DMS 273 (cell line): ENCODE measurements around the gene PCP2.

Source experiments
- DNase-seq: peaks from one replicate; lab custom pipeline; 2025; ENCODE audit not compliant: unreplicated experiment; lab: John Stamatoyannopoulos, UW

Gene PCP2

GRCh38 chr19:7619671-7620441, 13.7 kb downstream of the PCP2 start:
- no peak for DNase-seq

- DNase-seq, result peak; percentile 48
These were observed 14.6 kb downstream of the PCP2 start for GRCh38 chr19:7618771-7619510.

DNA sequence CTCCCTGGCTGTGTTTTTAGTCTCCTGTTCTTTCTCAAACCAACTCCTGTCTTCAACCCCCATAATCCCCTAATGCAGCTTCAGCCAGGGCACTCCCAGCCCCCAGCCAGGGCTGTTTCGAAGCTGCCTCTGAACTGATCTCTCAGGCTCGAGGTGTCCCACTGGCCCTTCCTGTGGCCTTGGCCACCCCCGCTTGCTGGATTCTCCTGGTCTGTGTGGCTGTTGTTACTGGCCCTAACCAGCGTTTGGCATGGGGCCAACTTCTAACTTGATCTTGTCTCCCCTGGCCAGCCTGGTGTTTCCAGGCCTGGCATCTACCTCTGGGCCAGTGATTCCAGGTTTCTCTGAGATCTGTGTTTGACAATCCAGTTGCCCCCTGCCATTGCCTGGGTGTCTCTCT, 15.2 kb downstream of the PCP2 start:
- DNase-seq, result peak; percentile 48

- DNase-seq, result no peak
These were observed 15.8 kb downstream of the PCP2 start for GRCh38 chr19:7617735-7618134.

DNA sequence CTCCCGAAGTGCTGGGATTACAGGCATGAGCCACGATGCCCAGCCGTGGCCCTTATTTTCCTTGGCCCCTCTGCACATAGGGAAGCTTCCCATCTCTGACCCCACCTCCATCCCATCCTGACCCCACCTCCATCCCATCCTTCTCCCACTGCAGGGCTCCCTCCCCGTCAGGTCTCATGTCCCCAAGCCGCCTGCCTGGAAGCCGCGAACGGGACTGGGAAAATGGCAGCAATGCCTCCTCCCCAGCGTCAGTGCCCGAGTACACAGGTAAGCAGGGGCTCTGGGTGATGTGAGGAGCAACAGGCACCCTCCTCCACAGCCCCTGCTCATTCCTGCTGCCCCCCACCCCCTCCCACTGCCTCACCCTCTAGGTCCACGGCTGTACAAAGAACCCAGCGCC, 16.3 kb downstream of the PCP2 start:
- DNase-seq, result no peak

DNA sequence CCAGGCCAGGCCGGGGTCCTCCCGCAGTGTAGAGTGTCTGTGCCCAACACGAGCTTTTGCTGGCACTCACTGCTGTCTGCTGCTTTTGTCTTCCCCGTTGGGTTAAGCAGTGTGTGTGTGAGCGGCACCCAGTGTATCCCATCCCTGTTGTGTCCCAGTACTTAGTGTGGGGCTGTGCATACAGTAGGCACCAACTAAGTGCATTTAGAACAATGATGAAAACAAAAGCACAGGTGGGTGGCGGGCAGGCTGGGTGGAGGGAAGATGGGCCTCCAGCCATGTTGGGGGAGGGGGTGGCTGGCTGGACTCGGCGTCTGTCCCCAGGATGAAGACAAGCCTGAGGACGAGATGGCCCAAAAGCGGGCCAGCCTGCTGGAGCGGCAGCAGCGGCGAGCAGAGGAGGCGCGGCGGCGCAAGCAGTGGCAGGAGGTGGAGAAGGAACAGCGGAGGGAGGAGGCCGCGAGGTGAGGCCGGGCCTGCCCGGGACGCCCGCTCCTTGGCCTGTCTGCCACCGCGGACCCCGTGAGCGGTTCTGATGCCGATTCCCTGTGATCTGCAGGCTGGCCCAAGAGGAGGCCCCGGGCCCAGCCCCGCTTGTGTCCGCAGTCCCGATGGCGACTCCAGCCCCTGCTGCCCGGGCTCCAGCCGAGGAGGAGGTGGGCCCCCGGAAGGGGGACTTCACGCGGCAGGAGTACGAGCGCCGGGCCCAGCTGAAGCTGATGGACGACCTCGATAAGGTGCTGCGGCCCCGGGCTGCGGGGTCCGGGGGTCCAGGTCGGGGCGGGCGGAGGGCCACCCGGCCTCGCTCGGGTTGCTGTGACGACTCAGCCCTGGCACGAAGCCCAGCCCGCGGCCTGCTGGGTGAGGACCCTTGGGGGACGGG, 18.4 kb downstream of the PCP2 start:
- DNase-seq, result no peak

- DNase-seq, result no peak
These were observed 20.9 kb downstream of the PCP2 start for GRCh38 chr19:7612282-7613274.

DNA sequence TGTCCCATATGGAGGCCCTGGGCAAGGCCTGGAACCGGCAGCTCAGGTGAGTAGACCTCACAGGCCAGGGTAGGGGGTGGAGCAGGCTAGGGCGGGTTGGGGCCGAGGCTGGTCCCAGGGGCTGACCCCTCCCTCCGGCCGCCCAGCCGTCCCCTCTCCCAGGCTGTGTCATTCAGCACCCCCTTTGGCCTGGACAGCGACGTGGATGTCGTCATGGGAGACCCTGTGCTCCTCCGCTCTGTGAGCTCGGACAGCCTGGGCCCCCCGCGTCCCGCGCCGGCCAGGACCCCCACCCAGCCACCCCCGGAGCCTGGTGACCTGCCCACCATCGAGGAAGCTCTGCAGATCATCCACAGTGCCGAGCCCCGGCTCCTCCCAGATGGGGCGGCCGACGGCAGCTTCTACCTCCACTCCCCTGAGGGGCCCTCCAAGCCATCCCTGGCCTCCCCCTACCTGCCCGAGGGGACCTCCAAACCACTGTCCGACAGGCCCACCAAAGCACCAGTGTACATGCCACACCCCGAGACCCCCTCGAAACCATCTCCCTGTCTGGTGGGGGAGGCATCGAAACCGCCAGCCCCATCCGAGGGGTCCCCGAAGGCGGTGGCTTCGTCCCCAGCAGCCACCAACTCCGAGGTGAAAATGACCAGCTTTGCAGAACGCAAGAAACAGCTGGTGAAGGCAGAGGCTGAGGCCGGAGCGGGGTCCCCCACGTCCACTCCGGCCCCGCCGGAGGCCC, 21.8 kb downstream of the PCP2 start:
- no peak for DNase-seq

DNA sequence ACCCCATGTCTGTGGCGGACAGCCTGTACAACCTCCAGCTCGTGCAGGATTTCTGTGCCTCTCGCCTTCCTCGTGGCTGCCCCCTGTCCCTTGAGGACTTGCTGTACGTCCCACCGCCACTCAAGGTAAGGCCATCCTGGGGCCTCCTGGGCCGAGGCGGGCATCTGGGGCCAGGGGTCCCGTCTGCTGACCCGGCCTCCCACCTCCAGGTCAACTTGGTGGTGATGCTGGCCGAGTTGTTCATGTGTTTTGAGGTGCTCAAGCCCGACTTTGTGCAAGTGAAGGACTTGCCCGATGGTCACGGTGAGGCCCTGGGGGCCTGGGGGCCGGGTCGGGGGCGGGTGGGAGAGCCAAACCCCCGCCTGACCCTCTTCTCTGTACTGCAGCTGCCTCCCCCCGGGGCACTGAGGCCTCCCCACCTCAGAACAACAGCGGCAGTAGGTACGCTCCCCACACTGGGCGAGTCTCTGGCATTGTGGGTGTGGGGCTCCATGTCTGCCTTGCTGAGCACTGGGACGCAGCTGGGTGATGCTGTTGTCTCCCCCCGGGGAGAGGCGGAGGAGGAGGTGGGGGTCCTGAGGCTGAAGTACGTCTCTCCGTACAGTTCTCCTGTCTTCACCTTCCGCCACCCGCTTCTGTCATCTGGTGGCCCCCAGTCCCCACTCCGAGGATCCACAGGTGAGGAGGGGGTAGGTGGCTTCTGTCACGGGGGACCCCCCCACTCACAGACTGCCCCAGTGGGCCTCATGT, 22.9 kb downstream of the PCP2 start:
- no peak for DNase-seq

DNA sequence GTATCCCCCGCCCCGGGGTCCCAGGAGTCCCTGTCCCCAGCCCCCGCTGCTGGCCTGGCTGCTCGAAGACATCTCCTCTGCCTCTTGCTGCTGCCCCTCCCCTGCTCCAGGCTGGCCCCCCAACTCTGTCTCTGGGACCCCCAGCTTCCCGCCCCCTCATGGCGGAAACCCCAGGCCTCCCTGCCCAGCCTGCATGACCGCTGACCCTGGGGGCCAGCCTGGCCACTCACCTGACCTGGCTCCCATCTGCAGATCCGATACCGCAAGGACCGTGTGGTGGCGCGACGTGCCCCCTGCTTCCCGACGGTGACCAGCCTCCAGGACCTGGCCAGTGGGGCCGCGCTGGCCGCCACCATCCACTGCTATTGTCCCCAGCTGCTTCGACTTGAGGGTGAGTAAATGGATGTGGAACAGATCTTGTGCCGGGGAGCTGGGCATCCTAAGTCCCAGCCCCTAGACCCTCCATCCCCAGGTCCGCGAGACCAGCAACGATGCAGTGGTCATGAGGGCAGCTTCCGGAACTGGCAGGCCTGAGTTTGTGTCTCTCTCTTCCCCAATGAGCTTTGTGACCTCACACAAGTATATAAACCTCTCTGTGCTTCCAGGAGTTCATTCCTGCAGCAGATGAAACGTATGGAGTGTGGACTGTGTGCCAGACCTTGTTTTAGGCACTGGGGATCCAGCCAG, 25.5 kb downstream of the PCP2 start:
- DNase-seq, result no peak

DNA sequence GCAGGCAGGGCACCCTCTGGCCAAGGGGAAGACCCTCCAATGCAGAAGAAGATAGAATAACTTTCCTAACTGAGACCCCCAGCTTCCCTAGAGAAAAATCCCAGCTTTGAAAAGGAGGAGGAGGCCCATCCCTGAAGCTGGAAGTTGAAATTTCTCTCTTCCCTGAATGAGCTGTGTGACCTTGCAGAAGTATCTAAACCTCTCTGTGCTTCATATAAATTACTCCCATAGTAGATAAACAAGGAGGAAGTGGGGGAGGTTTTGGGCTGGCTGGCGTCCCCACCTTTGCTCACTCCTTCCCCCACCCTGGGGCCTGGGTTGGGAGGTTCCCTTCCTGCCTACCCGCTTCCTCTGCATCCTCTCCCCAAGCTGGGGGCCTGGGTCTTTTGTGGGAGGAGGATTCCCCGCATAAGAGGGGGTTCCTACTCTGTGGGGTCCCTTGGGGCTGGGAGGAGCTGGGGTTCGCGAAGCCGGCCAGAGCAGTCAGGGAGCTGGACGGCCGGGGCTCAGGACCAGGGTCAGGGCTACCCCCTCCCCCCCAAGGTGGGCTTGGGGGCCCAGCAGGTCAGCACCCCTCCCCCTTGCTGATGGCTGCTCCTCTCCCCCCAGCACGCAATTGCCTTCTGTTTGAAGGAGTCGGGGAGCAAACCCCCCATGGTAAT, 26.2 kb downstream of the PCP2 start:
- no peak for DNase-seq

DNA sequence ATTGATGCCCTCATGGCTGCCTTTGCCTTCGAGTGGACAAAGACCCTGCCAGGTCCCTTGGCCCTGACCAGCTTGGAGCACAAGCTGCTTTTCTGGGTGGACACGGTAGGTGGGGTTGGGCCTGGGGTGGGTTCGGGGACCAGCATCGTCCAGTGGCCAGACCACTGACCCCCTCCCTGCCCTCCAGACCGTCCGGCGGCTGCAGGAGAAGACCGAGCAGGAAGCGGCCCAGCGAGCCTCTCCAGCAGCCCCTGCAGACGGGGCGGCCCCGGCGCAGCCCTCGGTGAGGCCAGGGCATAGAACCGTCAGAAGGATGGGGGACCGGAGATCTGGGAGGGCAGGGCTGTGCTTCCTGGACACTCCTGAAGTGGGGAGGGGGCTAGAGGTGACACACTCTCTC, 27.2 kb downstream of the PCP2 start:
- DNase-seq, result no peak

GRCh38 chr19:7605490-7606222, 27.9 kb downstream of the PCP2 start:
- DNase-seq, result peak; percentile 59

DNA sequence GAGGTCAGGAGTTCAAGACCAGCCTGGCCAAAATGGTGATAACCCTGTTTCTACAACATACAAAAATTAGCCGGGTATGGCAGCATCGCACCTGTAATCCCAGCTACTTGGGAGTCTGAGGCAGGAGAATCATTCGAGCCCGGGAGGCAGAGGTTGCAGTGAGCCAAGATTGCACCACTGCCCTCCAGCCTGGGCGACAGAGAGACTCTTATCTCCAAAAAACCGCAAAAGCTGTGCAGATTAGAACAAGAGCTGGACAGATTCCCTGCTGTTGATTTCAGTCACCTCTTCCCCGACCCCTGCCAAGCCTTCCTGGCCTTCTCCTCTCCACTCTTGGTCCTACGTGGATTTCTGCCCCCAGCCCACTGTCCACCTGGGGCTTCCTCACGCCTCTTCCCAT, 29.6 kb downstream of the PCP2 start:
- no peak for DNase-seq

DNA sequence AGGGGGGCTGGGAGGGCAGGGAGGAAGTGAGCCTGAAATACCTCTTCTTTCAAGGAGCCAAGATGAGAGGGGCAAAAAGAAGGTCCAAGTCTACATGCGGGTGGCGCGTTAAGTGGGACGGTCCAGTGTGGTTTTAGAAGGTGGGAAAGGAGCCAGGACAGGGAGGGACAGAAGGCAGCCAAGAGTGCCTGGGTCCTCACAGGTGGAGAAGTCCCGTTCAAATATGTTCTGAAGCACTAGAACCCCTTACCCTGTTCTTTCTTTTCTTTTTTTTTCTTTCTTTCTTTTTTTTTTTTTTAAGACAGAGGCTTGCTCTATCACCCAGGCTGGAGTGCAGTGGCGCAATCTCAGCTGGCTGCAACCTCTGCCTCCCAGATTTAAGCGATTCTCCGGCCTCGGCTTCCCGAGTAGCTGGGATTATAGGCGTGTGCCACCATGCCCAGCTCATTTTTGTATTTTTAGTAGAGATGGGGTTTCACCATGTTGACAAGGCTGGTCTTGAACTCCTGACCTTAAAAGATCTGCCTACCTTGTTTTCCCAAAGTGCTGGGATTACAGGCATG, 30.5 kb downstream of the PCP2 start:
- no peak for DNase-seq

DNA sequence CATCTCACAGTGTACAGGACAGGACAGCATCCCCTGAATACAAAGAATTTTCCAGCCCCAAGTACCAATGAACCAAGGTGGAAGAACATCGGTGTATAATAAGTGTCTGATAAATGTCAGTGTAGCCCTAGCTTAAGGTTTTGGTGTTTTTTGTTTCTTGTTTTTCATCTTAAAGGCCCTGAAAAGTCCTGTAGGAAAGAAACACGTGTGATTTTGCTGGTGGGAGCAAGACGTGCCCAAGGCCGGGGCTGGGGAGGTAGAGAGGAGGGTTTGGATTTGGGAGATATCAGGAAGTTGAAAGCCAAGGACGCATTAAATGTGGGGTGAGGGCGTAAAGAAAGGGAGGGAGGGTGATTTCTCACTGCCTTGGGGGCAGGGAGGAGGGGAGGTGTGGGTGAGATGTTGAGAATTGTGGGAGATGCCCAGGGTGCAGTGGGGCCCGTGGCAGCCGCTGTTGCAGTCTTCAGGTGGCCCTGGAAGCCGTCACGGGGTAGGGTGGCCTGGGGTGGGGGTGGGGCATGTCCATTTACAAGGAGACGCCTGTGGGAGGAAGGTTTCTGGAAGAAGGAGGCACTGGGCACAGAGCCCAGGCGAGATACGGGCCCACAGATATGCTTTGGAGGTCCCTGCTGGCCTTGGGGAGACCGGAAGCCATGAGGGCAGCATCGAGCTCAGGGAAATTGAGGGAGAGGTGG, 31.1 kb downstream of the PCP2 start:
- DNase-seq, result no peak
